ENCODE measurements around the gene PITX2.

GRCh38 chr4:110667670-110668069 lies 44.8 kb upstream of the PITX2 start:
- TF ChIP-seq CTCF (conservative IDR thresholded peaks at IDR 0.05 in 1 of 2, IDR thresholded peaks at IDR 0.05 in 1 of 2; ENCODE audit: extremely low read depth in 1 of 2, insufficient read depth in 1 of 2, low read depth in 1 of 2, low read length in 2 of 2): no peak
- no peak for TF ChIP-seq EZH2 (IDR thresholded peaks at IDR 0.05; ENCODE audit: borderline replicate concordance, low read length)

Measured in mammary epithelial cell (primary cell).